ENCODE measurements around the gene ADCY2.

The ADCY2 gene

GRCh38 chr5:7611518-7611917, 215.6 kb downstream of the ADCY2 start:
- FAIRE-seq (no peak), DNase-seq (ENCODE audit: insufficient read length) (no peak)
- TF ChIP-seq POLR2AphosphoS5 (IDR thresholded peaks at IDR 0.05; ENCODE audit: low read depth, low read length) (no peak), POLR2A (IDR thresholded peaks at IDR 0.05; ENCODE audit: low read depth, low read length) (no peak), TAF1 (IDR thresholded peaks at IDR 0.05; ENCODE audit: borderline replicate concordance, low read depth, low read length) (no peak)

GRCh38 chr5:7615566-7616061, 219.7 kb downstream of the ADCY2 start:
- FAIRE-seq, result no peak
- TF ChIP-seq POLR2AphosphoS5 (IDR thresholded peaks at IDR 0.05; ENCODE audit: low read depth, low read length), result no peak
- no peak for TF ChIP-seq POLR2A (IDR thresholded peaks at IDR 0.05; ENCODE audit: low read depth, low read length)
- no peak for TF ChIP-seq TAF1 (IDR thresholded peaks at IDR 0.05; ENCODE audit: borderline replicate concordance, low read depth, low read length)

GRCh38 chr5:7616897-7617296, 221.0 kb downstream of the ADCY2 start:
- TF ChIP-seq POLR2AphosphoS5 (IDR thresholded peaks at IDR 0.05; ENCODE audit: low read depth, low read length) (no peak), TAF1 (IDR thresholded peaks at IDR 0.05; ENCODE audit: borderline replicate concordance, low read depth, low read length) (no peak), POLR2A (IDR thresholded peaks at IDR 0.05; ENCODE audit: low read depth, low read length) (no peak)
- DNase-seq (ENCODE audit: insufficient read length) (no peak), FAIRE-seq (no peak)

More at GRCh38 chr5:7615566-7616061, 219.7 kb downstream of the ADCY2 start:
- no peak for DNase-seq (ENCODE audit: insufficient read length)

- TF ChIP-seq POLR2A (IDR thresholded peaks at IDR 0.05; ENCODE audit: low read depth, low read length) (no peak), POLR2AphosphoS5 (IDR thresholded peaks at IDR 0.05; ENCODE audit: low read depth, low read length) (no peak), TAF1 (IDR thresholded peaks at IDR 0.05; ENCODE audit: borderline replicate concordance, low read depth, low read length) (no peak)
- FAIRE-seq, result no peak
- no peak for DNase-seq (ENCODE audit: insufficient read length)
Observed at GRCh38 chr5:7622498-7622897, 226.6 kb downstream of the ADCY2 start.

- FAIRE-seq (no peak), DNase-seq (ENCODE audit: insufficient read length) (no peak)
- no peak for TF ChIP-seq POLR2A (IDR thresholded peaks at IDR 0.05; ENCODE audit: low read depth, low read length)
- TF ChIP-seq TAF1 (IDR thresholded peaks at IDR 0.05; ENCODE audit: borderline replicate concordance, low read depth, low read length), result no peak
- TF ChIP-seq POLR2AphosphoS5 (IDR thresholded peaks at IDR 0.05; ENCODE audit: low read depth, low read length), result no peak
Observed at GRCh38 chr5:7625740-7626139, 229.8 kb downstream of the ADCY2 start.

GRCh38 chr5:7628248-7628647, 232.3 kb downstream of the ADCY2 start:
- DNase-seq (ENCODE audit: insufficient read length) (no peak), FAIRE-seq (no peak)
- TF ChIP-seq POLR2A (IDR thresholded peaks at IDR 0.05; ENCODE audit: low read depth, low read length) (no peak), POLR2AphosphoS5 (IDR thresholded peaks at IDR 0.05; ENCODE audit: low read depth, low read length) (no peak), TAF1 (IDR thresholded peaks at IDR 0.05; ENCODE audit: borderline replicate concordance, low read depth, low read length) (no peak)

- TF ChIP-seq POLR2AphosphoS5 (IDR thresholded peaks at IDR 0.05; ENCODE audit: low read depth, low read length) (no peak), TAF1 (IDR thresholded peaks at IDR 0.05; ENCODE audit: borderline replicate concordance, low read depth, low read length) (no peak), POLR2A (IDR thresholded peaks at IDR 0.05; ENCODE audit: low read depth, low read length) (no peak)
- DNase-seq (ENCODE audit: insufficient read length), result no peak
- no peak for FAIRE-seq
Observed at GRCh38 chr5:7628820-7629219, 232.9 kb downstream of the ADCY2 start.

- DNase-seq (ENCODE audit: insufficient read length) (no peak), FAIRE-seq (no peak)
- TF ChIP-seq TAF1 (IDR thresholded peaks at IDR 0.05; ENCODE audit: borderline replicate concordance, low read depth, low read length), result no peak
- no peak for TF ChIP-seq POLR2AphosphoS5 (IDR thresholded peaks at IDR 0.05; ENCODE audit: low read depth, low read length)
- no peak for TF ChIP-seq POLR2A (IDR thresholded peaks at IDR 0.05; ENCODE audit: low read depth, low read length)
Observed at GRCh38 chr5:7629561-7629960, 233.6 kb downstream of the ADCY2 start.

GRCh38 chr5:7634837-7635236, 238.9 kb downstream of the ADCY2 start:
- TF ChIP-seq TAF1 (IDR thresholded peaks at IDR 0.05; ENCODE audit: borderline replicate concordance, low read depth, low read length) (no peak), POLR2A (IDR thresholded peaks at IDR 0.05; ENCODE audit: low read depth, low read length) (no peak), POLR2AphosphoS5 (IDR thresholded peaks at IDR 0.05; ENCODE audit: low read depth, low read length) (no peak)
- no peak for FAIRE-seq
- no peak for DNase-seq (ENCODE audit: insufficient read length)

GRCh38 chr5:7638456-7638855, 242.5 kb downstream of the ADCY2 start:
- TF ChIP-seq TAF1 (IDR thresholded peaks at IDR 0.05; ENCODE audit: borderline replicate concordance, low read depth, low read length) (no peak), POLR2AphosphoS5 (IDR thresholded peaks at IDR 0.05; ENCODE audit: low read depth, low read length) (no peak), POLR2A (IDR thresholded peaks at IDR 0.05; ENCODE audit: low read depth, low read length) (no peak)
- DNase-seq (ENCODE audit: insufficient read length) (no peak), FAIRE-seq (no peak)

- TF ChIP-seq POLR2A (IDR thresholded peaks at IDR 0.05; ENCODE audit: low read depth, low read length) (no peak), TAF1 (IDR thresholded peaks at IDR 0.05; ENCODE audit: borderline replicate concordance, low read depth, low read length) (no peak), POLR2AphosphoS5 (IDR thresholded peaks at IDR 0.05; ENCODE audit: low read depth, low read length) (no peak)
- FAIRE-seq (no peak), DNase-seq (ENCODE audit: insufficient read length) (no peak)
Observed at GRCh38 chr5:7642029-7642428, 246.1 kb downstream of the ADCY2 start.

GRCh38 chr5:7644723-7645122, 248.8 kb downstream of the ADCY2 start:
- TF ChIP-seq TAF1 (IDR thresholded peaks at IDR 0.05; ENCODE audit: borderline replicate concordance, low read depth, low read length), result no peak
- no peak for TF ChIP-seq POLR2A (IDR thresholded peaks at IDR 0.05; ENCODE audit: low read depth, low read length)
- TF ChIP-seq POLR2AphosphoS5 (IDR thresholded peaks at IDR 0.05; ENCODE audit: low read depth, low read length), result no peak
- FAIRE-seq, result no peak
- DNase-seq (ENCODE audit: insufficient read length), result no peak

Data from GM12892 (cell line).